Sciatic nerve (tissue), 2 donors: Measurements from ENCODE around the gene ST7. TPM values are rescaled to one million over a fixed set of nuclear protein-coding genes. Genes with fewer than 3 reads are reported as not detected.
"Not testable (repeated sequence)": the region's sequence is repeated elsewhere in the genome, so short reads cannot be mapped to it uniquely, and the experiment has no call there.

Experiments used
- ATAC-seq: fragments of 200-7000 bp; cut with Tn5 transposase; one replicate; pipeline ENCODE4 v1.9.1; 2020; ENCODE audit warnings: mild to moderate bottlenecking, moderate library complexity
- DNase-seq: peaks from one replicate; pipeline ENCODE4 v3.0.0-alpha.2; 2020; ENCODE audit warnings: low spot score
- intact Hi-C: fragments of 100-400 bp; cut with DNase I; formaldehyde crosslinking; loops from one replicate; pipeline ENCODE4 v1.14.2; 2022
- total RNA-seq: library from RNA; stranded (reverse); fragmentation: NEBNext Ultra II Directional; extraction: Animal tissue kit (Norgen Biotek cat#: 25700); gene quantifications from one replicate; pipeline ENCODE4 v1.2.1, GENCODE V29; 2021
- donor health status: DM: no; HTN: no; CAD: no.
- donor health status: DM: no; HTN: no; CAD: no.

The ST7 gene
- total RNA-seq, 1 donor from 2014 or later, result 19.7 TPM

GRCh38 chr7:117212969-117213877 is 259.9 kb downstream of the ST7 start:
- ATAC-seq, result peak; percentile 53
- peak; percentile 69 for DNase-seq
- intact Hi-C loops, result no loop called here

- DNase-seq (no peak), ATAC-seq (no peak)
- intact Hi-C loops, result no loop called here
These were observed 262.7 kb downstream of the ST7 start for GRCh38 chr7:117216010-117216409.

DNA sequence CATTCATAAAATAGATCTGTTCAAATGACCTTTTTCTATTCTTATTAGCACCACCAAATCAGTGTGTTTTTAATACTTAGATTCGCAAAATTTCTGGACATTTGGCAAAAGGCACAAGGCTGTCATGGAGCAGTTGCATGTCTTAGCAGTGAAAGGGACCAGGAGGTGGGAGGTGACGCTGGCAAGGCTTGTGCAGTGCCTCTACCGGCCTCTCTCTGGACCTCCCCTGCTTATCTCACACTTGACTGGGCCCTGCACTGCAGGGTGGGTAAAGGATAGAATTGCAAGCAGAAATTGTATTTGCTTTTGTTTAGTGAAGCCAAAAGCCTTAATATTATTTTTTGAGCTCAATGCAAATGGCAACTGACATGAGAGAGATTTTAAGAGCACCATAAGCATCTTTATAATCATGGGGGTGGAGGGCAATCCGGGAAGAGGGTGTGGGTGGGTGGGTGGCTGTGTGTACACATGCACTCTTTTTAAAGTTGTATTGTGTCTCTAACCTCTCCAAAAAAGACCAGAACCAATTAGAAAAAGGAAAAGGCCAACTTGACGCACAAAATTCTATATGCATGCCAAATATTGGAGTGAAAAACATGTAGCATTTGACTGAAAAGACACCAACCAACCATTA is 263.3 kb downstream of the ST7 start:
- DNase-seq (no peak), ATAC-seq (no peak)
- intact Hi-C loops, result no loop called here

GRCh38 chr7:117217106-117218035 is 264.1 kb downstream of the ST7 start:
- intact Hi-C loops, result no loop called here
- DNase-seq (no peak), ATAC-seq (no peak)

- no peak for DNase-seq
- no peak for ATAC-seq
- intact Hi-C loops, result no loop called here
These were observed 265.4 kb downstream of the ST7 start for GRCh38 chr7:117218700-117219099.

GRCh38 chr7:117219485-117219884 is 266.2 kb downstream of the ST7 start:
- ATAC-seq (no peak), DNase-seq (no peak)
- intact Hi-C loops, result no loop called here

DNA sequence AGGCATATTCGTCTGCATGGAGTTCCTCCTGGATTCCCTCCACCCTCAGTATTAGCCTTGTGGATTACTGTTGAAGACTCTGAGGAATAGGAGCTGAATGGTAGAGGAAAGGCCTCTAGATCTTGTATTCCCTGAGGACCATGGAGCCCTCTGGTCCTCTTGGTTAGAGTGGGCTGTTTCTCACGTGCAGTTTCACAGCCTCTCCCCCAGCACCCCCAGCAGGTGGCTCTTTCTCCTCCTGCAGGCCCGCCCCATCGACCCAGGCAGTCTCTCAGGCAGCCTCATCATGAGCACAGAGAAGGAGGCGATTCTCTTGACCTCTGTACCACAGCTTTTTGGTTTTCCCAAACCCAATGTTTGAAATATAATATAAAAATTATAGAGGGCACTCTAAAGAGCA is 267.5 kb downstream of the ST7 start:
- no peak for DNase-seq
- intact Hi-C loops, result no loop called here
- ATAC-seq, result no peak

- intact Hi-C loops, result no loop called here
- no peak for ATAC-seq
- no peak for DNase-seq
These were observed 272.2 kb downstream of the ST7 start for GRCh38 chr7:117225536-117225935.

- intact Hi-C loops, result no loop called here
- ATAC-seq, result no peak
These were observed 273.8 kb downstream of the ST7 start for GRCh38 chr7:117227091-117227490.

GRCh38 chr7:117229350-117229749 is 276.0 kb downstream of the ST7 start:
- no peak for DNase-seq
- no peak for ATAC-seq
- intact Hi-C loops, result no loop called here

More at GRCh38 chr7:117227091-117227490, 273.8 kb downstream of the ST7 start:
- DNase-seq, result no peak

DNA sequence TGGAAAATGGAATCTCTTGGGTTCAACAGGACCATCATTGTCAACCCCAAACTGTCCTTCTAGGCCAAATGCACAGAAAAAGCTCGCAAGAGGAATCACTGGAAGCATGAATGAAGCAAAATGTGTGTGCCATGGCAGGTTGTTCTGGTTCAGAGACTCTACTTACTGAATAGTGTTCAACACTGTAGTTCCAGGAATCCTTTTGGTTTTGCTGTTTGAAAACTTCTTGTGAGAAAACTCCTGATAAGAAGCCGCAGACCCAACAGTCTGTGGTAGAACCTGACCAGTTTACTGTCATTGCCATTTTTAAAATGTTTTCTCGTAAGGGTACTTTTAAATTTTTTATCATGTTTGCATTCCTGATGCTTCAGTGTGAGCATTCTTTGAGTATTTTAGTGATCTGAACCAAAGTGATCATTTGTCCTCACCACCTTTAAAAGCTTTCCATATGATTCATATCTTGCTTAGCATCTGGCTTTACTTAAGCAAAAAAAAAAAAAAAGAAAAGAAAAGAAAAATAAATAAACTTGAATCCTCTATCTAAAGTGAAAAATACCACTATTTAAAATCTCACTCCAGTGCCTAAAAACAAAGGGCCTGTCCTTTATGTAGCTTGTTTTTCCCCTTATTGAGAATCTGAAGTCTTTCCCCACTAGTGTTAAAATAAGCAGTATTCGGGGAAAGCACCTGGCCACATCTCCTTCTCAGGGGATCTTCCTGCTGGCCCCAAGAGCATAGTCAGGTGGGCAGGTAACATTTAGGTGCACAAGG is 277.2 kb downstream of the ST7 start:
- ATAC-seq (no peak), DNase-seq (no peak)
- intact Hi-C loops, result no loop called here

DNA sequence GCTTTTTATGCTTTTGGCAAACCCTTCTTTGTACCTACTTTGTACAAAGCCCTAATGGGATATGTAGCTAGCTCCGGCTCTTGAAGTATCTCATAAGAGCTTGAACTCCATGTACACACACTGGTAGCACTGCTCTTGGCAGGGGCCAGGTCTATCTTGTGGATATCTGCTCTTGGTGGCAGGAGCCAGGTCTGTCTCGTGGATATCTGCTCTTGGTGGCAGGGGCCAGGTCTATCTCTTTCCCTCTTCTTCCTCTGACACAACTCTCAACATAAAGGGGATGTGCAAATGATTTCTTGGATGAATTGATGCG is 277.7 kb downstream of the ST7 start:
- DNase-seq, result no peak
- intact Hi-C loops, result no loop called here
- ATAC-seq, result no peak

GRCh38 chr7:117237646-117238045 is 284.3 kb downstream of the ST7 start:
- DNase-seq, result no peak
- intact Hi-C loops, result no loop called here

DNA sequence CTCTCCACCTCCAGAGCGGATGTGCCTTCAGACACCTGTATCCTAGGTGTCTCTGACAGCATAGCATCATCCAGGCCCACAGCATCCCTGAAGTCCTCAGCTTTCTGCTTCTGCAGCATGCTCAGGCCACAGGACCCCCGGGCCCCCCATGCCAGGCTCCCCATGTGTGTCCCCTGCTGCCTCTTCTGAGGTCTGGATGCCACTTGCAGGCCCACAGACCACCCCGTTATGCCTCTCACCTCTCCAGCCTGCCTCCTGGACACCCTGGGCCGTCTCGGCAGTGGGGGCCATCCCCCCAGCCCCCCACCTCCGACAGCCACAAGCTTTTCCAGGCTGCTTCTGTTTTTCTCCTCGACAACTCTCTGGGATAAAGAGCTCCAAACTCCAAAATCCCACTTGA is 285.2 kb downstream of the ST7 start:
- intact Hi-C loops, result no loop called here
- DNase-seq (no peak), ATAC-seq (no peak)

More at GRCh38 chr7:117237646-117238045, 284.3 kb downstream of the ST7 start:
- ATAC-seq, result no peak

- DNase-seq (no peak), ATAC-seq (no peak)
- intact Hi-C loops, result no loop called here
These were observed 285.6 kb downstream of the ST7 start for GRCh38 chr7:117238937-117239336.

- intact Hi-C loops, result no loop called here
- no peak for ATAC-seq
- DNase-seq, result no peak
These were observed 287.8 kb downstream of the ST7 start for GRCh38 chr7:117241088-117241487.

DNA sequence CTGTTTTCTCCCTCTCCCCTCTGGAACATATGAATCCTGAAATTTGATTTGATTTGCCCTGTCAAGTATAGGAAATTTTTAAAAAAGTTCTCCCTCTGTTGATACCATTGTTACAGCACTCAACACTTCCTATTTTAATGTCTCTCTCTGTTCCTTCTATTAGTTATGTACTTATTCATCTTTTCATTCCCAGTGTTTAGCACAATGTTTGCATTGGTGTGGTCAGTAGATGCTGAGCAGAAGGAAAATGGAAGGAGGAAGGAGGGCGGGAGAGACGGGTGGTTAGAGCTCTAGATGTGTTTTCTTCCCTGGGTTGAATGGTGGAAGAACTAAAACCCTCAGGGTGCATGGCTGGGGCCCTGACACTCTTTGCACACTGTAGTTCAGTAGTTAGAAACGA is 290.1 kb downstream of the ST7 start:
- ATAC-seq, result no peak
- intact Hi-C loops, result no loop called here
- no peak for DNase-seq

DNA sequence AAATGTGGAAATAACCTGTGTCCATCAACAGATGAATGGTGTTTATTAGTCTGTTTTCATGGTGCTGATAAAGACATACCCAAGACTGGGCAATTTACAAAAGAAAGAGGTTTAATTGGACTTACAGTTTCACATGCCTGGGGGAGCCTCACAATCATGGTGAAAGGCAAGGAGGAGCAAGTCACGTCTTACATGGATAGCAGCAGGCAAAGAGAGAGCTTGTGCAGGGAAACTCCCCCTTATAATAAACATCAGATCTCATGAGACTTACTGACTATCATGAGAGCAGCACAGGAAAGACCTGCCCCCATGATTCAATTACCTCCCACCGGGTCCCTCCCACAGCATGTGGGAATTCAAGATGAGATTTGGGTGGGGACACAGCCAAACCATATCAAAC is 292.4 kb downstream of the ST7 start:
- intact Hi-C loops, DNase-seq, ATAC-seq: not testable (repeated sequence)

DNA sequence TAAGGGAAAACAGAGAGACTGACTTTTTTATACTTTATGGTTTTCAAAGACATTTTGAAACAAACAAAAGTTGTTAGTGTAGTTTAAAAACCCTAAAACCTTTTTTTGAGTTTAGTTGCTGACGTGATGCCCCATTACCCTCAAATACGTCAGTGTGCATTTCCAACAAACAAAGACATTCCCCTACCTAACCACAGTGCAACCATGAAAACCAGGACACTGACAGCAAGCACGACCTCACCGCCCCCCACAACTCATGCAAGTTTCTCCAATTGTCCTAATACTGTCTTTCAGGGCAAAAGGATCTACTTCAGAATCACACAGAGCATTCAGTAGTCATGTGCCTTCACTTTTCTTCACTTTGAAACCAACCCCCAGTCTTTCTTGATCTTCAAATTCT is 294.5 kb downstream of the ST7 start:
- ATAC-seq, result no peak
- intact Hi-C loops, result no loop called here
- no peak for DNase-seq
